ENCODE measurements around the gene ALMS1.
A peak's percentile ranks its signal among the peaks of the same experiment; 100 is the strongest.

The ALMS1 gene

DNA sequence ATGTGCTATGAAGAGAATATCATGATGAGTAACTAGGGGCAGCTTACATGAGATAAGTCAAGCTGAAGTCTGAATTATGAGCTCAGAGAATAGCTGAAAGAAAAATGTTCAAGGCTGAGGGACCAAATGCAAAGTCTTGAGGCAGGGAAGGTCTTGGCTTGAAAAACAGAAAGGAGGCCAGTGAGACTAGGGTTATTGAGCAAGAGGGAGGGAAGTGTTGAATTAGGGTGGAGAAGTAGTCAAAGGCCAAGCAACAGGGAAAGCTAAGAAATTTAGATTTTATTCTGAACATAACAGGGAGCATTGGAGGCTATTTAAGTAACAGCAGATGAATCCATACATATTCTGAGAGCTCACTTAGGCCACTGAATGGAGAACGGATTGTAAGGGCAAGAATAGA, 11.4 kb upstream of the ALMS1 start:
- no peak overlapping the region for H3K4me3 ChIP-seq (ENCODE audit: low read depth, low read length)

DNA sequence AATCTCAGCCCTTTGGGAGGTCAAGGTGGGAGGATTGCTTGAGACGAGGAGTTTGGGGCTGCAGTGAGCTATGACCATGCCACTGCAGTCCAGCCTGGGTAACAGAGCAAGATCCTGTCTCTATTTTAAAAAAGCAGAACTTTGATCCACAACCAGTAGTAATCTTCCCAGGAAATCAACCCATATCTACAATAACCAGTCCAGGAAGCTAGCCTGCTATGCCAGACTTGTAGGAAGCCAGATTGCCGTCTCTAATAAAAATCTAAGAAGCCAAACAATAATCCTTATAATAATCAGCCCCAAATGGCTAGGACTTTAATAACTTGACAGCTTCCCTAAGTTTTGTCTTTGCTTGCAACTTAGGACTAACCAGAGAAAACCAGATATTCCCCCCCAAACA, 9.0 kb upstream of the ALMS1 start:
- TF ChIP-seq, protein P1, sequence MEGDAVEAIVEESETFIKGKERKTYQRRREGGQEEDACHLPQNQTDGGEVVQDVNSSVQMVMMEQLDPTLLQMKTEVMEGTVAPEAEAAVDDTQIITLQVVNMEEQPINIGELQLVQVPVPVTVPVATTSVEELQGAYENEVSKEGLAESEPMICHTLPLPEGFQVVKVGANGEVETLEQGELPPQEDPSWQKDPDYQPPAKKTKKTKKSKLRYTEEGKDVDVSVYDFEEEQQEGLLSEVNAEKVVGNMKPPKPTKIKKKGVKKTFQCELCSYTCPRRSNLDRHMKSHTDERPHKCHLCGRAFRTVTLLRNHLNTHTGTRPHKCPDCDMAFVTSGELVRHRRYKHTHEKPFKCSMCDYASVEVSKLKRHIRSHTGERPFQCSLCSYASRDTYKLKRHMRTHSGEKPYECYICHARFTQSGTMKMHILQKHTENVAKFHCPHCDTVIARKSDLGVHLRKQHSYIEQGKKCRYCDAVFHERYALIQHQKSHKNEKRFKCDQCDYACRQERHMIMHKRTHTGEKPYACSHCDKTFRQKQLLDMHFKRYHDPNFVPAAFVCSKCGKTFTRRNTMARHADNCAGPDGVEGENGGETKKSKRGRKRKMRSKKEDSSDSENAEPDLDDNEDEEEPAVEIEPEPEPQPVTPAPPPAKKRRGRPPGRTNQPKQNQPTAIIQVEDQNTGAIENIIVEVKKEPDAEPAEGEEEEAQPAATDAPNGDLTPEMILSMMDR (IDR thresholded peaks at IDR 0.05; ENCODE audit: borderline replicate concordance, insufficient read depth, low read depth, low read length): no peak
- no peak overlapping the region for H3K4me3 ChIP-seq (ENCODE audit: low read depth, low read length)

More for the DNA sequence above, 11.4 kb upstream of the ALMS1 start:
- TF ChIP-seq, protein P1 (IDR thresholded peaks at IDR 0.05; ENCODE audit: borderline replicate concordance, insufficient read depth, low read depth, low read length): no peak

DNA sequence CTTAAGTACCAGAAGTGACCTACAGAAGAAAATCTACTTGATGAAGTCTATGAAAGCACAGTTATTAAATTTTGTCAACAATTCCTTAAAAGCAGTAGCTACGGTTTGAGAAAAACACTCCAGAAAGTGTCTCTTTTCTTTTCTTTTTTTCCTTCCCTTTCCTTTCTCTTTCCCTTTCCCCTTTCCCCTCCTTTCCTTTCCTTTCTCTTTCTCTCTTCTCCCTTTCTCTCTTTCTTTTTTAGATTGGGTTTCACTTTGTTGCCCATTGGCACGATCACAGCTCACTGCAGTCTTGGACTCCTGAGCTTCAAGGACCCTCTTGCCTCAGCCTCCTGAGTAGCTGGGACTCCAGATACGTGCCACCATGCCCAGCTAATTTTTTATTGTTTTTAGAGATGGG, 2.6 kb upstream of the ALMS1 start:
- no peak overlapping the region for H3K4me3 ChIP-seq (ENCODE audit: low read depth, low read length)
- TF ChIP-seq, protein P1 (IDR thresholded peaks at IDR 0.05; ENCODE audit: borderline replicate concordance, insufficient read depth, low read depth, low read length): no peak

DNA sequence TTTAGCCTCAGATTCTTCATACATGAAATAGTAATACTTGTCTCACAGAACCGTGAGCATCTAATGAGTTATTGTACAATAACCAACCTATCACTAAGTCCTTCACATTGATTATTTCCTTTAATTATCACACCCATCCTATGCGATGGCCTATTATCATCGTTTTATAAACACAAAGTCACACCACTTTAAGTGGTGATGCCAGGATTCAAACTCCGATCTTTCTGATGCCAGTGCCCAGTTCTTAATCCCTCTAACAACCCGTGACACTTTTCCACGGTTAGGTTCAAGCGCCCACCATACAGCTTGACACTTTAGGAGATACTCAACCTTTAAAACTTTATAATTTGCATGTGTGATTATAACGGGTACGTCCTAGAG, 523 bp upstream of the ALMS1 start:
- H3K4me3 ChIP-seq (ENCODE audit: low read depth, low read length): peak overlapping the region; percentile 34
- TF ChIP-seq, protein P1 (IDR thresholded peaks at IDR 0.05; ENCODE audit: borderline replicate concordance, insufficient read depth, low read depth, low read length): no peak

DNA sequence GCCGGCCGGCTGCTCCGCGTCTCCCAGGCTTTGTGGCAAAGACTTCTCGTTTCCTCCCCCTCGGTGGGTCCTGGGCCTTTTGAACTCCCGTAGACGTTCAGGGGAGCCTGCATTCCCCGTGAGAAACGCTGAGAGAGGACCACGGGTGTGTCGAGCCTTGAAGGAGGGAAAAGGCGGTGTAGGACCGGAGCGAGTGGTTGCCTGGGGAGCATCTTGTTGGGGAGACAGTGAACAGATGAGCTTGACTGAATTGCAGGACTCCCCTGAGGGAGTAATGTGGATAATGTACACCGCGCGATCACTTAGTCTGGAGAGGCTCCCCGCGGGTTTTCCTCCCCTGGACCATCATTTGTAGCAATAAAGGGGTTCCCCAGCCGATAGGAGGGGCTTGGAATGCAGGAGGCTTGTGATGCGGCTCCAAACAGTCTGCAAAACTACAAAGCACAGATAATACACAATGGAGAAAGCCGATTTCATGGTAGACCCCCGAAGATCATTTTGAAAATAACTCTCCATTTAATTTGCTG, 769 bp downstream of the ALMS1 start:
- peak overlapping the region; percentile 83 for H3K4me3 ChIP-seq (ENCODE audit: low read depth, low read length)
- TF ChIP-seq, protein P1 (IDR thresholded peaks at IDR 0.05; ENCODE audit: borderline replicate concordance, insufficient read depth, low read depth, low read length): no peak

DNA sequence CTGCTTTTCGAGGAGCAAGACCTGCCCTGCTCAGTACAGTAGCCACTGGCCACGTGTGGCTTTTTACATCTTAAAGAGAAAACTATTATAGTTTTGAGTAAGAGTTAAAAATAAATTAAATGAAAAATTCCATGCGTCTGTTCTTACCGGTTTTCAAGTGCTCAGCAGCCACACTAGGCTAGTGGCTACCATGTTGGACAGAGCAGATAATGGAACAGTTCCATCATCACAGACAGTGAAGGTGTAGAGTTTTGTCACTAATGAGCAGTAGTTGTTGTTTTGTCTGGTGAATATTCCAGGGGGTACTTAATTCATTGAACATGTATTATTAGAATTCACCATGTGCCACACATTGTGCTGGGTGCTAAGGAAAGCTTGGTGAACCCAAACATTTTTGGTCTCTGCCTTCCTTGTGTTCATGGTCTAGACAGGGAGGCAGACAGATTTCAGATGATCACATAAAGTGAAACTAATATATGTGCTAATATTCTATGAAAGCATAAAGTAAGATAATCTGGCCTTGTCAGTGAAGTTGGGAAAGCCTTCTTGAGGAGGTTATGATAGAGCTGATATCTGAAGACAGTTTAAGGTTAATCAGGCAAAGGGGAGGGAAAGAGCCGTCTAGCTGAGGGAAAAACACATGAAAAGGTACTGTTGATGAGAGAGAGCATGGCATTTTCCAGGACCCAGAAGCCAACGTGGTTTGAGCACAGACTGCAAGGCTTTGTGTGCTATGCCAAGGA, 1.4 kb downstream of the ALMS1 start:
- H3K4me3 ChIP-seq (ENCODE audit: low read depth, low read length): peak overlapping the region; percentile 83
- TF ChIP-seq, protein P1 (IDR thresholded peaks at IDR 0.05; ENCODE audit: borderline replicate concordance, insufficient read depth, low read depth, low read length): no peak

All from GM12875 (cell line).